ENCODE results near the gene RAD54L.

DNA sequence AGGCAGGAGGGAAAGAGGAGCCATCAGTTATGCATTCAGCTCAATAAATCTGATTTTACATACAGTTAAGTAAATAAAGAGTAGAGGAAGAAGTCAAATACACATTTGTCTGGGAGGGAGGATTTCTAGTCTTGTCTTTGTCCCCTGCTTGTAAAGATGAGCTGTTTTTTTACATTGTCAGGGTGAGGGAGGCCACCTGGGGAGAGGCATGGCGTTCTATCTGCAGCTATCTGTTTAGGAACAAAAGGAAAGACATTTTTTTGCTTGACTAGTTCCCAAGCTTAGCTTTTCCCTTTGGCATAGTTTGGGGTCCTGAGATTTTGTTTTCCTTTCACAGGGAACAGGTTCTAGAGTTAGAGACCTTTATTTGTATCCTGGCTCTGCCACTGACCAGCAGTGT lies 14.9 kb downstream of the RAD54L start:
- TF ChIP-seq, protein P1, sequence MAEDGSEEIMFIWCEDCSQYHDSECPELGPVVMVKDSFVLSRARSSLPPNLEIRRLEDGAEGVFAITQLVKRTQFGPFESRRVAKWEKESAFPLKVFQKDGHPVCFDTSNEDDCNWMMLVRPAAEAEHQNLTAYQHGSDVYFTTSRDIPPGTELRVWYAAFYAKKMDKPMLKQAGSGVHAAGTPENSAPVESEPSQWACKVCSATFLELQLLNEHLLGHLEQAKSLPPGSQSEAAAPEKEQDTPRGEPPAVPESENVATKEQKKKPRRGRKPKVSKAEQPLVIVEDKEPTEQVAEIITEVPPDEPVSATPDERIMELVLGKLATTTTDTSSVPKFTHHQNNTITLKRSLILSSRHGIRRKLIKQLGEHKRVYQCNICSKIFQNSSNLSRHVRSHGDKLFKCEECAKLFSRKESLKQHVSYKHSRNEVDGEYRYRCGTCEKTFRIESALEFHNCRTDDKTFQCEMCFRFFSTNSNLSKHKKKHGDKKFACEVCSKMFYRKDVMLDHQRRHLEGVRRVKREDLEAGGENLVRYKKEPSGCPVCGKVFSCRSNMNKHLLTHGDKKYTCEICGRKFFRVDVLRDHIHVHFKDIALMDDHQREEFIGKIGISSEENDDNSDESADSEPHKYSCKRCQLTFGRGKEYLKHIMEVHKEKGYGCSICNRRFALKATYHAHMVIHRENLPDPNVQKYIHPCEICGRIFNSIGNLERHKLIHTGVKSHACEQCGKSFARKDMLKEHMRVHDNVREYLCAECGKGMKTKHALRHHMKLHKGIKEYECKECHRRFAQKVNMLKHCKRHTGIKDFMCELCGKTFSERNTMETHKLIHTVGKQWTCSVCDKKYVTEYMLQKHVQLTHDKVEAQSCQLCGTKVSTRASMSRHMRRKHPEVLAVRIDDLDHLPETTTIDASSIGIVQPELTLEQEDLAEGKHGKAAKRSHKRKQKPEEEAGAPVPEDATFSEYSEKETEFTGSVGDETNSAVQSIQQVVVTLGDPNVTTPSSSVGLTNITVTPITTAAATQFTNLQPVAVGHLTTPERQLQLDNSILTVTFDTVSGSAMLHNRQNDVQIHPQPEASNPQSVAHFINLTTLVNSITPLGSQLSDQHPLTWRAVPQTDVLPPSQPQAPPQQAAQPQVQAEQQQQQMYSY (CRISPR knock-in tag; IDR thresholded peaks at IDR 0.05): no peak
- TF ChIP-seq, protein P2, sequence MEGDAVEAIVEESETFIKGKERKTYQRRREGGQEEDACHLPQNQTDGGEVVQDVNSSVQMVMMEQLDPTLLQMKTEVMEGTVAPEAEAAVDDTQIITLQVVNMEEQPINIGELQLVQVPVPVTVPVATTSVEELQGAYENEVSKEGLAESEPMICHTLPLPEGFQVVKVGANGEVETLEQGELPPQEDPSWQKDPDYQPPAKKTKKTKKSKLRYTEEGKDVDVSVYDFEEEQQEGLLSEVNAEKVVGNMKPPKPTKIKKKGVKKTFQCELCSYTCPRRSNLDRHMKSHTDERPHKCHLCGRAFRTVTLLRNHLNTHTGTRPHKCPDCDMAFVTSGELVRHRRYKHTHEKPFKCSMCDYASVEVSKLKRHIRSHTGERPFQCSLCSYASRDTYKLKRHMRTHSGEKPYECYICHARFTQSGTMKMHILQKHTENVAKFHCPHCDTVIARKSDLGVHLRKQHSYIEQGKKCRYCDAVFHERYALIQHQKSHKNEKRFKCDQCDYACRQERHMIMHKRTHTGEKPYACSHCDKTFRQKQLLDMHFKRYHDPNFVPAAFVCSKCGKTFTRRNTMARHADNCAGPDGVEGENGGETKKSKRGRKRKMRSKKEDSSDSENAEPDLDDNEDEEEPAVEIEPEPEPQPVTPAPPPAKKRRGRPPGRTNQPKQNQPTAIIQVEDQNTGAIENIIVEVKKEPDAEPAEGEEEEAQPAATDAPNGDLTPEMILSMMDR (IDR thresholded peaks at IDR 0.05): no peak
- TF ChIP-seq FOXP1 (CRISPR knock-in tag; IDR thresholded peaks at IDR 0.05; ENCODE audit: borderline replicate concordance) (no peak), TP53 (CRISPR knock-in tag; IDR thresholded peaks at IDR 0.05) (no peak), NR3C1 (CRISPR knock-in tag; conservative IDR thresholded peaks at IDR 0.05; ENCODE audit: low read depth) (no peak), RELA (CRISPR knock-in tag; IDR thresholded peaks at IDR 0.05; ENCODE audit: borderline replicate concordance) (no peak), ESRRA (CRISPR knock-in tag; IDR thresholded peaks at IDR 0.05; ENCODE audit: borderline replicate concordance) (no peak), ATF1 (CRISPR knock-in tag; IDR thresholded peaks at IDR 0.05) (no peak)
